ENCODE results near the gene KIF1A.

Gene KIF1A

DNA sequence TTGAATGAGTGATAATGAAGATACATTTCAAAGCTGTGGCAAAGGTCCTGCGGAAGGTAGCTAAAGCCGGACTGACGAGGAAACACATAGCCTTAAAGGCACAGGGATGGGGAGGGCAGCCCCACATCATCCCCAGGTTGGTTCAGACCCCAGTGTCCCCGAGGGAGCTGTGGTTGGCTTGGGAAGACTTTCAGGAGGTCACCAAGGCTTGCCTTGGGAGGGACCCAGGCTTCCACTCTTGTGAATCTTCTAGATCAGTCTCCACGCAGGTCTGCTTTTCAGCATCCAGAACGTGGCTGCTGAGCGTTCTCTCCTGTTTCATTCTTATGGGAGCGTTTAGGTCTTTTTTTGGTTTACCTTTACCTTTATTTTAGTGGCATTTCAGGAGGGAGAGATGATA lies 16.8 kb downstream of the KIF1A start:
- TF ChIP-seq, protein P1, sequence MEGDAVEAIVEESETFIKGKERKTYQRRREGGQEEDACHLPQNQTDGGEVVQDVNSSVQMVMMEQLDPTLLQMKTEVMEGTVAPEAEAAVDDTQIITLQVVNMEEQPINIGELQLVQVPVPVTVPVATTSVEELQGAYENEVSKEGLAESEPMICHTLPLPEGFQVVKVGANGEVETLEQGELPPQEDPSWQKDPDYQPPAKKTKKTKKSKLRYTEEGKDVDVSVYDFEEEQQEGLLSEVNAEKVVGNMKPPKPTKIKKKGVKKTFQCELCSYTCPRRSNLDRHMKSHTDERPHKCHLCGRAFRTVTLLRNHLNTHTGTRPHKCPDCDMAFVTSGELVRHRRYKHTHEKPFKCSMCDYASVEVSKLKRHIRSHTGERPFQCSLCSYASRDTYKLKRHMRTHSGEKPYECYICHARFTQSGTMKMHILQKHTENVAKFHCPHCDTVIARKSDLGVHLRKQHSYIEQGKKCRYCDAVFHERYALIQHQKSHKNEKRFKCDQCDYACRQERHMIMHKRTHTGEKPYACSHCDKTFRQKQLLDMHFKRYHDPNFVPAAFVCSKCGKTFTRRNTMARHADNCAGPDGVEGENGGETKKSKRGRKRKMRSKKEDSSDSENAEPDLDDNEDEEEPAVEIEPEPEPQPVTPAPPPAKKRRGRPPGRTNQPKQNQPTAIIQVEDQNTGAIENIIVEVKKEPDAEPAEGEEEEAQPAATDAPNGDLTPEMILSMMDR (IDR thresholded peaks at IDR 0.05; ENCODE audit: low read length, missing control alignments) = no peak
- DNase-seq (ENCODE audit: low read depth) = no peak
- H3K4me3 ChIP-seq (replicated peaks; ENCODE audit: low read depth, low read length) = no peak overlapping the region

GRCh38 chr2:240799033-240799820 lies 20.8 kb downstream of the KIF1A start:
- no peak for DNase-seq (ENCODE audit: low read depth)
- TF ChIP-seq, protein P1 (IDR thresholded peaks at IDR 0.05; ENCODE audit: low read length, missing control alignments) = no peak
- no peak overlapping the region for H3K4me3 ChIP-seq (replicated peaks; ENCODE audit: low read depth, low read length)

DNA sequence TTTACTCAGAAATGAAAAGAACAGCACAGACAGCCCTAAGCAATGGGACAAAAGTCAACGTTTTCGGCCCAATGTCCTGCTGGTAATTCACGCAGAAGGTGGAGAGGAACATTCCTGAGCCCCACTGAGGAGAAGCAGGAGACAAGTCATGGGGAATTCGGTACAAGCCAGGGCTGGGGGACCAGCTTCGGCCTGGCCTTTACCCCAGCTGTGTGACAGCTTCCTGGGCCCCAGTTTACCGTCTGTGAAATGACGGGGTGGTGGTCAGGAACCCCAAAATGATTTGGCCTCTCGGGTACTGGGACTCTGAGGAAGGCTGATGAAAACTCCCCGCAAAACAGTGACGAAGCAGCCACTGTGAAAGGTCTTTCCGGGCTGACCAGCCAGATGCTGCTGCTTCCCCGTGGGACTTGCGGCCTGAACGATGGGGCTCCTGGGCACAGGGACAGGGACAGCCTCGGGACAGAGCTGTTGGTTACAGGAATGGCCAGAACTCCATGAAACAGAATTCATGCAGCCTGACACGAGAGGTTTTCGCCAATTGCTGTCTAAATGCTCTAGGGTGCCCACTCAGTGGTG lies 21.6 kb downstream of the KIF1A start:
- TF ChIP-seq, protein P1 (IDR thresholded peaks at IDR 0.05; ENCODE audit: low read length, missing control alignments) = no peak
- DNase-seq (ENCODE audit: low read depth) = no peak
- no peak overlapping the region for H3K4me3 ChIP-seq (replicated peaks; ENCODE audit: low read depth, low read length)

GRCh38 chr2:240797914-240798313 lies 22.1 kb downstream of the KIF1A start:
- TF ChIP-seq, protein P1 (IDR thresholded peaks at IDR 0.05; ENCODE audit: low read length, missing control alignments) = no peak
- DNase-seq (ENCODE audit: low read depth) = no peak
- no peak overlapping the region for H3K4me3 ChIP-seq (replicated peaks; ENCODE audit: low read depth, low read length)

- H3K4me3 ChIP-seq (replicated peaks; ENCODE audit: low read depth, low read length) = no peak overlapping the region
- TF ChIP-seq, protein P1 (IDR thresholded peaks at IDR 0.05; ENCODE audit: low read length, missing control alignments) = no peak
- DNase-seq (ENCODE audit: low read depth) = no peak
Measured at GRCh38 chr2:240797500-240797895, 22.5 kb downstream of the KIF1A start.

- no peak for DNase-seq (ENCODE audit: low read depth)
- TF ChIP-seq, protein P1 (IDR thresholded peaks at IDR 0.05; ENCODE audit: low read length, missing control alignments) = no peak
- no peak overlapping the region for H3K4me3 ChIP-seq (replicated peaks; ENCODE audit: low read depth, low read length)
Measured at GRCh38 chr2:240796543-240797499, 23.2 kb downstream of the KIF1A start.

Data from fibroblast of pulmonary artery (primary cell).